Karpas-422 (cell line): ENCODE data around the gene CDKN2AIPNL. TPM values are rescaled to one million over a fixed set of nuclear protein-coding genes. Genes with fewer than 3 reads are reported as not detected.

Experiments used
- DNase-seq: peaks from one replicate; pipeline ENCODE4 v3.0.0-alpha.2; 2015
- H2AFZ ChIP-seq: fragments of 200-600 bp; sonication (generic); 2 replicates; pipeline ENCODE4 v1.6.1; 2014; ENCODE audit warnings: antibody characterized with exemption, low read length, mixed read lengths
- H3K27ac ChIP-seq: fragments of 200-600 bp; sonication (generic); 2 replicates; pipeline ENCODE4 v1.5.1; 2014; ENCODE audit warnings: mild to moderate bottlenecking, low read length, moderate library complexity
- H3K27me3 ChIP-seq: fragments of 200-600 bp; sonication (generic); 2 replicates; pipeline ENCODE4 v1.6.1; 2014; ENCODE audit warnings: low read length, mixed read lengths
- H3K36me3 ChIP-seq: fragments of 200-600 bp; sonication (generic); 2 replicates; pipeline ENCODE4 v1.6.1; 2014; ENCODE audit warnings: low read length, mixed read lengths; ENCODE audit not compliant: insufficient read depth
- H3K4me1 ChIP-seq: fragments of 200-600 bp; sonication (generic); 2 replicates; pipeline ENCODE4 v1.6.1; 2014; ENCODE audit warnings: mild to moderate bottlenecking, low read length, mixed read lengths
- H3K4me2 ChIP-seq: fragments of 200-600 bp; sonication (generic); 2 replicates; pipeline ENCODE4 v1.6.1; 2014; ENCODE audit warnings: low read length, low read depth, mild to moderate bottlenecking; ENCODE audit not compliant: poor library complexity, severe bottlenecking
- H3K4me3 ChIP-seq: fragments of 200-600 bp; sonication (generic); 2 replicates; pipeline ENCODE4 v1.5.1; 2014; ENCODE audit warnings: mild to moderate bottlenecking, antibody characterized with exemption, low read length, mixed read lengths
- H3K79me2 ChIP-seq: fragments of 200-600 bp; sonication (generic); 2 replicates; pipeline ENCODE4 v1.6.1; 2014; ENCODE audit warnings: mild to moderate bottlenecking, low read length, mixed read lengths
- H3K9ac ChIP-seq: fragments of 200-600 bp; sonication (generic); 2 replicates; pipeline ENCODE4 v1.6.0; 2014; ENCODE audit warnings: low read length
- H3K9me2 ChIP-seq: fragments of 200-600 bp; sonication (generic), shearing (Covaris generic); replicated peaks from 2 replicates; pipeline ENCODE4 v1.6.0; 2014; ENCODE audit warnings: mild to moderate bottlenecking, low read length, moderate library complexity; ENCODE audit not compliant: insufficient read depth
- H3K9me3 ChIP-seq: fragments of 300-700, 200-600 bp; sonication (generic); 2 replicates; pipeline ENCODE4 v1.6.1; 2014; ENCODE audit warnings: low read length, mixed read lengths
- H4K20me1 ChIP-seq: fragments of 200-600 bp; sonication (generic); 2 replicates; pipeline ENCODE4 v1.6.1; 2014; ENCODE audit warnings: mild to moderate bottlenecking, antibody characterized with exemption, low read length, low read depth; ENCODE audit not compliant: insufficient read depth
- total RNA-seq: library from RNA; depleted of rRNA; stranded (reverse); fragments of >200 nt; shearing (Covaris generic); gene quantifications from 2 replicates; pipeline ENCODE4 v1.2.3, GENCODE V29; 2014; ENCODE audit warnings: low replicate concordance

CDKN2AIPNL gene
- total RNA-seq, 1 experiment from 2014 or later = 58.7 TPM

DNA sequence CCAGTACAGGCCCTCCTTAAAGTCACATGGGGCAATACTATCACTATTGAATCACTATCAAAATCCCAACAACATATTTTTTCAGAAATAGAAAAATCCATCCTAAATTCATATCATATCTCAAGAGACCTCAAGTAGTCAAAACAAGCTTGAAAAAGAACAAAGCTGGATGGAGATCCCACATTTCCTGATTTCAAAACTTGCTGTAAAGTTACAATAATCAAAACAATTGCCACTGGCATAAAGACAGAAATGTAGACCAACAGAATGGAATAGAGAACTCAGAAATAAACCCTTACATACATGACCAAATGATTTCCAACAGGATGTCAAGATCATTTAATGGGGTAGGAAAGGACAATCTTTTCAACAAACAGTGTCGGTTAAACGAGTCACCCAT, 41.3 kb upstream of the CDKN2AIPNL start:
- no peak overlapping the region for H3K9ac ChIP-seq
- no peak for DNase-seq

DNA sequence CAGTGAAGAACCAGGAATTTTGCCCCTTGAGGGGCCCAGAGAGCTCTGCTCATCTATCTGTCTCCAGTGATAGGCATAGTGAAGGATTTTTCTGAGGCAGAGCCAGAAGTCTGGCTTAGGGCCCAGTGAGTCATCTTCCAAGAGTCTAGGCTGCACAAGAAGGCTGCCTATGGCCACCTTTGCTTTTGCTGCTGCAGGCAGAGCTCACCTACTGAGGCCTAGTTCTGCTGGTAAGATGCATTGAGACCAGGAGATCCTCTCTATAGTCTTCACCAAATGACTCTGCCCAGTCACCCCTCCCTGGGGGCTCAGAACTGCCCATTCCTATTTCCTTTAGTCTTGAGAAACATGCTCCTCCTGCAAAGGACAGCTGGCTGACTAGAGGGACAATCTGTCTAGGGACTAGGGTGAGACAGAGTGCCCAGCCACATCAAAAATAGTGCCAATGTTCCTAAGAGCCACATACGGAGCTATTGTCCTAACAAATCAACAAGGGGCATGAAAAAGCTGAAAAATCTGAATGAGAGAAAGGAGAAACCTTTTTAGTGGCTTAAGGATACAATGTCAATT, 40.3 kb upstream of the CDKN2AIPNL start:
- H3K9me3 ChIP-seq = no peaks in the 10 kb centered on the region
- H4K20me1 ChIP-seq = no peaks in the 10 kb centered on the region
- DNase-seq = no peak
- H2AFZ ChIP-seq = no peak overlapping the region
- no peaks in the 10 kb centered on the region for H3K9me2 ChIP-seq
- H3K4me3 ChIP-seq = no peak overlapping the region
- H3K36me3 ChIP-seq = no peaks in the 10 kb centered on the region
- H3K27me3 ChIP-seq = no peaks in the 10 kb centered on the region
- no peak overlapping the region for H3K27ac ChIP-seq
- H3K4me1 ChIP-seq = peaks cover 17% of the 10 kb centered on the region
- no peak overlapping the region for H3K4me2 ChIP-seq
- H3K9ac ChIP-seq = no peak overlapping the region
- no peaks in the 10 kb centered on the region for H3K79me2 ChIP-seq

More for the DNA sequence above, 41.3 kb upstream of the CDKN2AIPNL start:
- Histone ChIP-seq H3K4me3 (no peak overlapping the region), H3K27me3 (no peaks in the 10 kb centered on the region), H3K4me1 (peaks cover 7% of the 10 kb centered on the region), H2AFZ (no peak overlapping the region), H3K9me2 (no peaks in the 10 kb centered on the region), H3K9me3 (no peaks in the 10 kb centered on the region), H3K36me3 (no peaks in the 10 kb centered on the region), H3K79me2 (no peaks in the 10 kb centered on the region), H3K27ac (no peak overlapping the region), H3K4me2 (no peak overlapping the region), H4K20me1 (no peaks in the 10 kb centered on the region)

DNA sequence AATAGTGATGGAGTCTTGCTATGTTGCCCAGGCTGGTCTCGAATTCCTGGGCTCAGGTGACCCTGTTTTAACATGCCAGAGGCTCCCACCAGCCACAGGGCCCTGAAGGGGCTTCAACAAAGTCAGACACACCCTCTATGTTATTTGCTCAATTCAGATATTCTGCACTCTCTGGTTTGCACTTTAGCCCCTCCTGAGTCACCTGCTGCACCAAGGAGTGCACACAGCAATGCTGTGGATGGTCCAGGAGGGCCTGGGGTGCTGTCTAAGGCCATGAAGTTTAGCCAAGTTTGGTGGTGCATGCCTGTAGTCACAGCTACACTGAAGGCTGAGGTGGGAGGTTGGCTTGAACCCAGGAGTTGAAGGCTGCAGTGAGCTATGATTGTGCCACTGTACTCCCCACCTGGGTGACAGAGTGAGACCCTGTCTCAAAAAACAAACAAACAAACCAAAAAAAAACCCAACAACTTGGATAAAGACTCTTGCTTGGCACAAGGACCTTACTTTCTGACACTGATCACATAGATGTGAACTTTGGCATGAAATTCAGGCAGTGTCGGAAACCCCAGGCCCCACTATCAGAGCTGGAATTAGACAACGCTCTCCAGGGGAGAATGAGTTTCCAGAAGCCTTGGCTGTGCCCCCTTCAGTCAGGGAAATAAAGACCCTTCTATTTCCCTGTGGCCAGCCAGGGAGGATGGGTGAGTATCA, 39.7 kb upstream of the CDKN2AIPNL start:
- no peaks in the 10 kb centered on the region for H3K9me3 ChIP-seq
- H3K9me2 ChIP-seq = no peaks in the 10 kb centered on the region
- H3K27me3 ChIP-seq = no peaks in the 10 kb centered on the region
- DNase-seq = no peak
- no peak overlapping the region for H3K27ac ChIP-seq
- H3K36me3 ChIP-seq = no peaks in the 10 kb centered on the region
- peaks cover 23% of the 10 kb centered on the region for H3K4me1 ChIP-seq
- no peak overlapping the region for H2AFZ ChIP-seq
- no peak overlapping the region for H3K9ac ChIP-seq
- no peaks in the 10 kb centered on the region for H4K20me1 ChIP-seq
- H3K79me2 ChIP-seq = no peaks in the 10 kb centered on the region
- no peak overlapping the region for H3K4me2 ChIP-seq
- H3K4me3 ChIP-seq = no peak overlapping the region

DNA sequence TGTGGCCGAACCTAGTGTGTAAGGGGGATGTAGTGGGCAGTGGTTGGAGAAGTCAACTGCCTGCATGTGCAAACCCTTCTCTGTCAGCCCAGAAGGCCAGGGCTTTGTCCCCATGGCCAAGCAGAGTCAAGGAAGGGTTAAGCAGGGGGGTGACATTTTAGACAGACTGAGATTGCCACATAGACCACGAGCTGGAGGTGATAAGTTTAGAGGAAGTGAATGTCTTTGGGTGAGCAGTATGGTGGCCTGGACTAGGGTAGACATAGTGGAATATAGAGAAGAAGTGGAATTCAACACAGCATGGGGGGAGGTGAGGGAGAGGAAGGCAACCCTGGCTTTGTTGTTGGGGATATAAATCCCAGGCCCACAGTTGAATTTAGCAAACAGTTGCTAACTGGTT, 38.7 kb upstream of the CDKN2AIPNL start:
- Histone ChIP-seq H3K4me2 (no peak overlapping the region), H3K4me1 (peaks cover 33% of the 10 kb centered on the region), H3K27me3 (no peaks in the 10 kb centered on the region), H3K9me3 (no peaks in the 10 kb centered on the region), H3K9me2 (no peaks in the 10 kb centered on the region), H4K20me1 (no peaks in the 10 kb centered on the region), H3K9ac (no peak overlapping the region), H3K36me3 (no peaks in the 10 kb centered on the region), H3K4me3 (no peak overlapping the region), H2AFZ (no peak overlapping the region), H3K79me2 (no peaks in the 10 kb centered on the region), H3K27ac (no peak overlapping the region)
- no peak for DNase-seq

DNA sequence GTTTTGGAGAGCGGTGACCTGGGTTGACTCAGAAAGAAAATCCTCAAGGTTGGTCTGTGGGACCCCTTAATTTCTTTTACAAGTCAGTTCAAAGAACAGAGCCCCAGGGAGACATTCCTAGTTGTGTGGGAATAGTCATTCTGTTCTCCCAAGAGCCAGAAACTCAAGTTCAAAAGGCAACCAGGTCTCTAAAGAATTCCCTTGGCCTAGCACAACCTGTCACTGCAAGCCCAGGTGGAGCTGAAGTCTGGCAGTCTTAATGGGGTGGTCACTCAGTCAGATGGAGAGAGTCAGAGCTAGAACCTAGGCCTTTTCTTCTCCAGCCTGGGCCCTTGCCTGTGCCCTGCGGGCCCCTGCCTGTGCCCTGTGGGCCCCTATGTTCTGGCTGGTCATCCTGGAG, 37.5 kb upstream of the CDKN2AIPNL start:
- no peaks in the 10 kb centered on the region for H3K9me3 ChIP-seq
- H3K4me2 ChIP-seq = no peak overlapping the region
- no peaks in the 10 kb centered on the region for H3K27me3 ChIP-seq
- peaks cover 36% of the 10 kb centered on the region for H3K4me1 ChIP-seq
- DNase-seq = no peak
- H3K27ac ChIP-seq = no peak overlapping the region
- H3K36me3 ChIP-seq = no peaks in the 10 kb centered on the region
- no peaks in the 10 kb centered on the region for H3K9me2 ChIP-seq
- no peaks in the 10 kb centered on the region for H4K20me1 ChIP-seq
- no peaks in the 10 kb centered on the region for H3K79me2 ChIP-seq
- no peak overlapping the region for H3K4me3 ChIP-seq
- no peak overlapping the region for H2AFZ ChIP-seq
- H3K9ac ChIP-seq = no peak overlapping the region

DNA sequence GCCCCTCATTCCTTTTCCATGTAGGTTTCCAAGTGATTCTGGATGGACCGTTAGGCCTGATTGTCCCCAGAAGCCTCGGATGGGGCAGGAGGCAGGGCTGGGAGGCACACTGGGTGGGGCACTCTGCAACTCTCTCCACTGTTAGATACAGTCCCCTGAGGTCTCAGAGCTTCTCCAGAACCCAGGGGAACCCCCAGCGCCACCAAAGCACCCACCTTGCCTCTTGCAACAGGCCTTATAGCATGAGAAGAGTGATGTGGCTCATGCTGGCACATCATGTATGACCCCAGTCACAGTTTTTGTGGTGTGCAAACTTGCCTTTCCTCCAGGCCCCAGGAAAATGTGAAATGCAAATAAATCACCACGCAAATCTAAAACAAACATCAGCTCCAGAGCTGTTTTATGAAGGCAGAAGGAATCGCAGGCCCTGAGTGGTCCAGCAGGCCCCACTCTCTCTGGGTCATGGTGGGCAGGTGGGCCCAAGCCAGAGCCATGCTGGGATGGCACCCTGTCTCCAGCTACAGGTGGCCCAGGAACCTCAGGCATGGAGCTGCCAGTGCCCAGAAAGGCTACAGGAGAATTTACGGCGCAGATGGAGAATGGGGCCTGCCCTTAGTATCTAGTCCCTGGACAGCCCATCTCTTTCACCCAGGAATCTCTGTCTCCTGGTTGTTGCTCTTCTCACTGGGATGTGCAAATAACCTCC, 36.3 kb upstream of the CDKN2AIPNL start:
- H3K4me1 ChIP-seq = peaks cover 36% of the 10 kb centered on the region
- H3K9me3 ChIP-seq = no peaks in the 10 kb centered on the region
- H3K4me3 ChIP-seq = no peak overlapping the region
- H3K27me3 ChIP-seq = no peaks in the 10 kb centered on the region
- H3K27ac ChIP-seq = no peak overlapping the region
- no peak overlapping the region for H2AFZ ChIP-seq
- H3K4me2 ChIP-seq = peak overlapping the region; percentile 53
- H3K36me3 ChIP-seq = no peaks in the 10 kb centered on the region
- H3K79me2 ChIP-seq = no peaks in the 10 kb centered on the region
- no peaks in the 10 kb centered on the region for H3K9me2 ChIP-seq
- DNase-seq = peak; percentile 50
- peak overlapping the region; percentile 5; the same call in 1 of the 2 replicates for H3K9ac ChIP-seq
- no peaks in the 10 kb centered on the region for H4K20me1 ChIP-seq

DNA sequence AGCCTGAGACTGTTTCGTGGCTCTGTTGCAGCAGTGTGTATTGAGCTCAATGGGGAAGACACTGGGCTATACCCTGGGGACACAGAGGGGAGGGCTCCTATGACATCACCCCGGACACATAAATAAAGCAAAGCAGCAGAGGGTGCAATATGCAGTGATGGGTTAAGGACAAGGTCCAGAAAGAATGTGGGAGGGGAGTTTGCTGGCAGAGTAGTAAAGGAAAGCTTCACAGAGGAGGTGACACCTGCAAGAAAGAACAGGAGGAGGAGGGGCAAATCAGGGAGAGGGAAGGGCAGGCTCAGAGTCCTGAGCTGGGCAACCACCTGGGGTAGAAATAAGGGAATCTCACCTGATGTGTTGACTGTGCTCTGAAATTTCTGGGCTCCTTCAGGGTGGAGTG, 35.3 kb upstream of the CDKN2AIPNL start:
- Histone ChIP-seq H3K9me2 (no peaks in the 10 kb centered on the region), H3K9ac (peak overlapping the region; percentile 54), H3K27me3 (no peaks in the 10 kb centered on the region), H3K27ac (0 out of 2 replicates have a peak overlapping the region, but pooled peaks have one; percentile 21), H3K4me3 (peak overlapping the region; percentile 30; the same call in 1 of the 2 replicates), H3K79me2 (no peaks in the 10 kb centered on the region), H3K36me3 (no peaks in the 10 kb centered on the region), H3K9me3 (no peaks in the 10 kb centered on the region), H3K4me2 (peak overlapping the region; percentile 53), H3K4me1 (peaks cover 36% of the 10 kb centered on the region), H4K20me1 (no peaks in the 10 kb centered on the region), H2AFZ (no peak overlapping the region)
- peak; percentile 84 for DNase-seq
